ENCODE measurements around the gene CALM1. TPM values are rescaled to one million over a fixed set of nuclear protein-coding genes. Genes with fewer than 3 reads are reported as not detected.

CALM1 gene
- total RNA-seq, 1 donor from 2014 or later = 328 TPM

DNA sequence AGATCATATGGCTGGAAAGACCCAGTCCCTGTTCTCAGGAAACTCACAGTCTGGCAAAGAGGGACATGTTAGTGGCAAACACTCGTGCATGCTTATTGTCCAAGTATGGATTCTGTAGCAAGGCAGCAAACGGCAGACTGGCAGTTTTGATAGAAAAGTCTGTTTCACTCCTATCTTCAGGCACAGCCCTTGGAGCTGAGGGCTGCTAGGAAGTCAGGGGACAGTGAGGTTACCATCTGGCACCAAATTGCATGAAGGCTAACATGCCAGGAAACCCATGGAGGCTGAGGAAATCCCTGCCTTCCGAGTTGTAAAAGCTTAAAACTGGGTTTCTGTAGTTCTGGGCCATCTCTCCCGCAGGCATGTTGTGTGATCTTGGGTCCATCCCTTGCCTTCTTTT lies 32.9 kb downstream of the CALM1 start:
- H3K4me3 ChIP-seq (ENCODE audit: low read depth, low read length) = no peak overlapping the region
- no peaks in the 10 kb centered on the region for H3K27me3 ChIP-seq (ENCODE audit: control insufficient read depth, insufficient read depth, low read length)
- DNase-seq (ENCODE audit: low read depth) = no peak
- TF ChIP-seq, protein P1, sequence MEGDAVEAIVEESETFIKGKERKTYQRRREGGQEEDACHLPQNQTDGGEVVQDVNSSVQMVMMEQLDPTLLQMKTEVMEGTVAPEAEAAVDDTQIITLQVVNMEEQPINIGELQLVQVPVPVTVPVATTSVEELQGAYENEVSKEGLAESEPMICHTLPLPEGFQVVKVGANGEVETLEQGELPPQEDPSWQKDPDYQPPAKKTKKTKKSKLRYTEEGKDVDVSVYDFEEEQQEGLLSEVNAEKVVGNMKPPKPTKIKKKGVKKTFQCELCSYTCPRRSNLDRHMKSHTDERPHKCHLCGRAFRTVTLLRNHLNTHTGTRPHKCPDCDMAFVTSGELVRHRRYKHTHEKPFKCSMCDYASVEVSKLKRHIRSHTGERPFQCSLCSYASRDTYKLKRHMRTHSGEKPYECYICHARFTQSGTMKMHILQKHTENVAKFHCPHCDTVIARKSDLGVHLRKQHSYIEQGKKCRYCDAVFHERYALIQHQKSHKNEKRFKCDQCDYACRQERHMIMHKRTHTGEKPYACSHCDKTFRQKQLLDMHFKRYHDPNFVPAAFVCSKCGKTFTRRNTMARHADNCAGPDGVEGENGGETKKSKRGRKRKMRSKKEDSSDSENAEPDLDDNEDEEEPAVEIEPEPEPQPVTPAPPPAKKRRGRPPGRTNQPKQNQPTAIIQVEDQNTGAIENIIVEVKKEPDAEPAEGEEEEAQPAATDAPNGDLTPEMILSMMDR (IDR thresholded peaks at IDR 0.05; ENCODE audit: insufficient read depth, low read length, poor library complexity, severe bottlenecking) = no peak
- H3K36me3 ChIP-seq (ENCODE audit: control insufficient read depth, insufficient read depth, low read length) = no peaks in the 10 kb centered on the region

DNA sequence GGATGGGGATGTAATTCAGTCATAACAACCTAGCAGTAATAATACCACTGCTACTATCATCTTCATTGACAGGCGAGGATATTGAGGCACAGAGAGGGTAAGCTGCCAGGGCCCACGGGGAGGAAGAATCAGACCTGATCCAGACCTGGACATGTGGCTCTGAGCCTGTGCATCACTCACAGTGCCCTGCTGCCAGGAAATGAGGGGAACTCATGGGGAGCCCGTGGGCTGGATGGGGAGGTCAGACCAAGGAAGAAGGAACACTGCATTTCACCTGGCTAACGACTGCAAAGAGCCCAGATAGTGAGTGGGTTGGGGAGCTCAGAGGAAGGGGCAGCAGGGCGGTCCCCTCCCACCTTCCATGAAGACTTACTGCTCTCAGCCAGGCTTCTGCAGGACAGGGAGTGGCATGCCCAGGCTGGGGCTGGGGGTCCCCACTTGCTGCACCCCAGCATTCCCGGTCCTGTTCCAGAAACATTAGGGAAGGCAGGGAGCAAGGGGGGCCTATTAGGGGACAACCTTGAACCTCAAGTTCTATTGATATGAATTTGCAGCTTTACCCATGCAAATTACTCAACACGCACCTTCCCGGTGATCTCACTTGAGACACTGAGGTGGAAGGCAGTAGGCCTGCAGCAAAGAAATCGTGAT lies 37.7 kb downstream of the CALM1 start:
- Histone ChIP-seq H3K4me3 (ENCODE audit: low read depth, low read length) (no peak overlapping the region), H3K27me3 (ENCODE audit: control insufficient read depth, insufficient read depth, low read length) (no peaks in the 10 kb centered on the region), H3K36me3 (ENCODE audit: control insufficient read depth, insufficient read depth, low read length) (no peaks in the 10 kb centered on the region)
- TF ChIP-seq, protein P1 (IDR thresholded peaks at IDR 0.05; ENCODE audit: insufficient read depth, low read length, poor library complexity, severe bottlenecking) = no peak
- no peak for DNase-seq (ENCODE audit: low read depth)

DNA sequence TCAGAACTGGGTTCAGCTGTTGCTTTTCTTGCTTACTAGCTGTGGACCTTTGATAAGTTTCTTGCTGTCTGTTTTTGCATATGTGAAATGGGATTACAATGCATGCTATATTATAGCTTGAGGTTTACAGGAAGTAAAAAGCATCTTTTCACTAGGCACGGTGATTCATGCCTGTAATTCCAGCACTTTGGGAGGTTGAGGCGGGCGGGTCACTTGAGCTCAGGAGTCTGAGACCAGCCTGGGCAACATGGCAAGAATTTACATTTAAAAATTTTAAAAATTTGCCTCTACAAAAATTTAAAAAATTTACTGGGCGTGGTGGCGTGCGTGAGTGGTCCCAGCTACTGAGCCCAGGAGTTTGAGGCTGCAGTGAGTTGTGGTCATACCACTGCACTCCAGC lies 42.0 kb downstream of the CALM1 start:
- H3K4me3 ChIP-seq (ENCODE audit: low read depth, low read length) = no peak overlapping the region
- no peaks in the 10 kb centered on the region for H3K36me3 ChIP-seq (ENCODE audit: control insufficient read depth, insufficient read depth, low read length)
- H3K27me3 ChIP-seq (ENCODE audit: control insufficient read depth, insufficient read depth, low read length) = no peaks in the 10 kb centered on the region
- TF ChIP-seq, protein P1 (IDR thresholded peaks at IDR 0.05; ENCODE audit: insufficient read depth, low read length, poor library complexity, severe bottlenecking) = no peak
- DNase-seq (ENCODE audit: low read depth) = no peak

DNA sequence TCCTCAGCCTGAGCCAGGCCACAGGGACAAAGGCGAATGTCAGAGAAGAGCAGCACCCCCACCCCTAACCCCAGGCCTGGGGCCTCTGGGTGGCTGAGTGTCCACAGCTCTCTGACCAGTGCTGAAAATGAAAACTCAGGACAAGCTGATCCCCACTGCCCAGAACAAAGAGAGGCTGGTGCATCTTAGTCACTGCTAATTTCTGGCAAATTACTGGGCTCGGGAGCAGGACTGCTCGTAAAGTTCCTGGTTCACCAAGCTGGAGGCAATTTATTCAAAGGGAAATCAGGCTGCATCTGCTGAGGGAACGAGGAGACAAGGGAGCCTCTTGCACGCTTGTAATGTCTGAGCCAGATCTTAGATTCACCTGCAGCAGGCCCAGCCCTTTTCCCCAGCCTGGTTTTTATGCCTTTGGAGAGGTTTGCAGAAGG lies 43.2 kb downstream of the CALM1 start:
- H3K4me3 ChIP-seq (ENCODE audit: low read depth, low read length) = no peak overlapping the region
- no peaks in the 10 kb centered on the region for H3K27me3 ChIP-seq (ENCODE audit: control insufficient read depth, insufficient read depth, low read length)
- no peak for DNase-seq (ENCODE audit: low read depth)
- no peaks in the 10 kb centered on the region for H3K36me3 ChIP-seq (ENCODE audit: control insufficient read depth, insufficient read depth, low read length)
- TF ChIP-seq, protein P1 (IDR thresholded peaks at IDR 0.05; ENCODE audit: insufficient read depth, low read length, poor library complexity, severe bottlenecking) = no peak

DNA sequence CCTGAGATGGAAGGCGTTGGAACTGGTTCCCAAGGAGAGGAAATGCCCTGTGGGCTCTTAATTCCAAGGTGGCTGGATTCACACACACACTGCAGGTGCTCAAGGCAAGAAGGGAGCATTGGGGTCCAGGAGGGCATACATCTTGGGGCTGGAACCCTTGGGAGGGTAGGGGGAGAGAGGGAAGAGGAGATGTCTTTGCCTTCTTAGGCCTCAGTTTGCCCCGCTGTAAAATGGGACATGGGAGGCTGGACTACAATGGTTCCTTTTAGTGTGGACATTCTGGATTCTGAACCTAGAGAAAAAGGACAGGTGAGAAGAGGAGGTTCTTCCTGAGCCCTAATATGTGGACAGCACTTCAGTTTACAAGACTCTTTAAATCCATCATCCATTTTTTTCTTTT lies 43.8 kb downstream of the CALM1 start:
- Histone ChIP-seq H3K27me3 (ENCODE audit: control insufficient read depth, insufficient read depth, low read length) (no peaks in the 10 kb centered on the region), H3K36me3 (ENCODE audit: control insufficient read depth, insufficient read depth, low read length) (no peaks in the 10 kb centered on the region), H3K4me3 (ENCODE audit: low read depth, low read length) (no peak overlapping the region)
- no peak for DNase-seq (ENCODE audit: low read depth)
- TF ChIP-seq, protein P1 (IDR thresholded peaks at IDR 0.05; ENCODE audit: insufficient read depth, low read length, poor library complexity, severe bottlenecking) = no peak

DNA sequence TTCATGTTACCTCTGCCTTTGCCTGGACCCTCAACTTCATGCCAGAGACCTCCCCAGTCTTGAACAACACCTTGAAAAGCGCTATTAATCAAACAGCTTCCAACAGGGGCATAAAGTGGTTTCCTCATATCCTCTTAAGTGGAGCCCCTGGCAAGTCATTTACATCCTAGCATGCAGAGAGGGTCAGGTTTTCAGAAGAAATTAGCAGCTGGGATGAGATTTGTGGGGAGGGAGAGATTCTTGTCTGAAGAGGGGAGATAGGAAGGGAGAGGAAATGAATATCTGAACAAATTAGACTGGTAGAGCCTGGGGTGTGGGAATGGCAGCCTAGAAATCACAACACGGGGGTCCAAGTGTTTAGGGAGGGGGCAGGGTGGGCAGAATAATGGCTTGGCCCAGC lies 45.6 kb downstream of the CALM1 start:
- Histone ChIP-seq H3K27me3 (ENCODE audit: control insufficient read depth, insufficient read depth, low read length) (no peaks in the 10 kb centered on the region), H3K36me3 (ENCODE audit: control insufficient read depth, insufficient read depth, low read length) (no peaks in the 10 kb centered on the region), H3K4me3 (ENCODE audit: low read depth, low read length) (no peak overlapping the region)
- TF ChIP-seq, protein P1 (IDR thresholded peaks at IDR 0.05; ENCODE audit: insufficient read depth, low read length, poor library complexity, severe bottlenecking) = no peak
- DNase-seq (ENCODE audit: low read depth) = no peak
